ENCODE measurements around the gene KIF3C. TPM values are rescaled to one million over a fixed set of nuclear protein-coding genes. Genes with fewer than 3 reads are reported as not detected.
"Not testable (repeated sequence)": the region's sequence is repeated elsewhere in the genome, so short reads cannot be mapped to it uniquely, and the experiment has no call there.

KIF3C gene
- total RNA-seq, 2 donors from 2014 or later: 8.7 to 18.8 TPM

DNA sequence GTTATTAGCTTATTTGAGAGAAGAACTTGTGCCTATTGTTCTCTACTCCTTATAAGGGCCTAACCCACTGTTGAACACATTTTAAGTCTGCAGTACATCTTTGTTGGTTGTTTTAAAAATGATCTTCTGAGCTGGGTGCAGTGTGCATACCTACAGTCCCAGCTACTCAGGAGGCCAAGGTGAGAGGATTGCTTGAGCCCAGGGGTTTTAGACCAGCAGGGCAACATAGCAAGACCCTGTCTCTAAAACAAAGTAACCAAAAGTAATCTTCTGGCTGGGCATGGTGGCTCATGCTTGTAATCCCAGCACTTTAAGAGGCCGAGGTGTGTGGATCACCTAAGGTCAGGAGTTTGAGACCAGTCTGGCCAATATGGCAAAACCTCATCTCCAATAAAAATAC, 25.8 kb upstream of the KIF3C start:
- Histone ChIP-seq H3K27ac (no peak overlapping the region), H3K27me3 (replicated peaks; ENCODE audit: insufficient read depth) (no peaks in the 10 kb centered on the region), H3K4me3 (no peak overlapping the region), H3K4me1 (ENCODE audit: control insufficient read depth in 1 of 2, low read depth in 2 of 2) (peaks cover 0 to 13% of the 10 kb centered on the region in 2 donors), H3K36me3 (no peaks in the 10 kb centered on the region), H3K9me3 (no peaks in the 10 kb centered on the region)
- DNase-seq (ENCODE audit: low spot score): no peak
- TF ChIP-seq, protein P1, sequence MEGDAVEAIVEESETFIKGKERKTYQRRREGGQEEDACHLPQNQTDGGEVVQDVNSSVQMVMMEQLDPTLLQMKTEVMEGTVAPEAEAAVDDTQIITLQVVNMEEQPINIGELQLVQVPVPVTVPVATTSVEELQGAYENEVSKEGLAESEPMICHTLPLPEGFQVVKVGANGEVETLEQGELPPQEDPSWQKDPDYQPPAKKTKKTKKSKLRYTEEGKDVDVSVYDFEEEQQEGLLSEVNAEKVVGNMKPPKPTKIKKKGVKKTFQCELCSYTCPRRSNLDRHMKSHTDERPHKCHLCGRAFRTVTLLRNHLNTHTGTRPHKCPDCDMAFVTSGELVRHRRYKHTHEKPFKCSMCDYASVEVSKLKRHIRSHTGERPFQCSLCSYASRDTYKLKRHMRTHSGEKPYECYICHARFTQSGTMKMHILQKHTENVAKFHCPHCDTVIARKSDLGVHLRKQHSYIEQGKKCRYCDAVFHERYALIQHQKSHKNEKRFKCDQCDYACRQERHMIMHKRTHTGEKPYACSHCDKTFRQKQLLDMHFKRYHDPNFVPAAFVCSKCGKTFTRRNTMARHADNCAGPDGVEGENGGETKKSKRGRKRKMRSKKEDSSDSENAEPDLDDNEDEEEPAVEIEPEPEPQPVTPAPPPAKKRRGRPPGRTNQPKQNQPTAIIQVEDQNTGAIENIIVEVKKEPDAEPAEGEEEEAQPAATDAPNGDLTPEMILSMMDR (IDR thresholded peaks at IDR 0.05): no peak
- no peak for ATAC-seq (ENCODE audit: insufficient number of reproducible peaks, low FRiP score, low read depth)

DNA sequence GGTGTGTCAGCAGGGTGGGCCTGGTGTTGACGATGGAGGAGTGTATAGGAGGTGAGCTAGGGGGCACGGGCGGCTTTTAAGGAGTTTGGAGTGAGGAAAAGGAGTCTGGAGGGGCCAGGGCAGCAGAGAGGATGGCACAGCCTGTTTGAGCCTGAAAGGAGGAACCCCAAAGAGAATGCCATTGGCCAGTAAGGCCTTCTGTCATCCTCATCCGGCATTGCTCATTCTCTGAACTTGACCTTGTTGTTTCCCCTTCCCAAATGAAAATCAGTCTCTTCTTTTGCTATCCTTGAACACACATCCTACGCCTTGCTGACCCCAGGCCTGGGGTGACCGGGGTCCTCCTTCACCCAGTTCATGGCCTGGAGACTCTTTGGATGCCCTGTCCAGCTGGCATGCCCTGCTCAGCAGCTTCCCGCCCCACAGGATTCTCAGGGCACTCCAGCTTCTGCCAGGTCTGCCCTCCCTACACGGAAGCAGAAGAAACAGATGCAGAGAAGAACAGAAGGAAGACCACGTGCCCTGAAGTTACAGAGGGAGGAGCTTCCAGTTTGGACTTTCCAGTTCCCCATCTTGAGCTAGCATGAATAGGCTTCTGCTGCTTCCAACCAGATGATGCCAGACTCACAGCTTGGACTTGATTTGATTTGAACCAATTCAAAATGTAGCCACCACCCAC, 20.5 kb upstream of the KIF3C start:
- no peaks in the 10 kb centered on the region for H3K36me3 ChIP-seq
- peaks cover 31 to 54% of the 10 kb centered on the region in 2 donors for H3K4me1 ChIP-seq (ENCODE audit: control insufficient read depth in 1 of 2, low read depth in 2 of 2)
- TF ChIP-seq, protein P1 (IDR thresholded peaks at IDR 0.05): no peak
- H3K9me3 ChIP-seq: no peaks in the 10 kb centered on the region
- DNase-seq (ENCODE audit: low spot score) (no peak), ATAC-seq (ENCODE audit: insufficient number of reproducible peaks, low FRiP score, low read depth) (no peak)
- no peak overlapping the region for H3K4me3 ChIP-seq
- H3K27ac ChIP-seq: peak overlapping the region; percentile 50 to 57
- H3K27me3 ChIP-seq (replicated peaks; ENCODE audit: insufficient read depth): no peaks in the 10 kb centered on the region

DNA sequence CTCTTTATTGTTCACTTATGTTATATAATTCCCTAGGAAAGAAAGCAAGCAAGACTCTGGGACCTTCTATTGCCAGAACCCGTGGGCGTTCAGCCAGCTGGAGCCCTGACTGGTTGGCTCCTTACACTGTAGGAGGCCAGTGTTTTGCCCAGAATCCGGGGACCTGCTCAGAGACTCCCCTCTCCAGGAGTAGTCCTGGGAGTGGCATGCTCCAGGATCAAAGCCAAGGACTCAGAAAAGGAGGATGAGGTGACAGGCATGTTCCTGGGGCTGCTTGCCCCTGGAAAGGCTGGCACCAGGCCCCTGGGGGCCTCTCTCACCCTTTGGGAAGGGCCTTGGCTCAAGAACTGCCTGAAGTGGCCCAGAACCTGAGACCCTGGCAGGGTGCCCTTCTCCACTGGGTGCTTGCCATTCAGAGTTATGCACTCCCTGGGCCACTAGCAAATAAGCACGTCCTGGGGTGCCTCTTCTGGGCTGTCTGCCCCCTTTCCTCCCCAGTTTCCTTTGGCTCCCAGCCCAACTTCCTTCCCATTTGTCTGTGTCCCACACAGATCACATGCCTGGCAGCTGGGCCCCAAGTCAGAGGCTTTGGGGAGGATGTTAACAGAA, 19.6 kb upstream of the KIF3C start:
- Histone ChIP-seq H3K4me1 (ENCODE audit: control insufficient read depth in 1 of 2, low read depth in 2 of 2) (peaks cover 35 to 60% of the 10 kb centered on the region in 2 donors), H3K27ac (peak overlapping the region; percentile 57 to 76), H3K9me3 (no peaks in the 10 kb centered on the region), H3K4me3 (peak overlapping the region; percentile 2), H3K27me3 (replicated peaks; ENCODE audit: insufficient read depth) (no peaks in the 10 kb centered on the region), H3K36me3 (no peaks in the 10 kb centered on the region)
- DNase-seq (ENCODE audit: low spot score) (peak; percentile 47), ATAC-seq (ENCODE audit: insufficient number of reproducible peaks, low FRiP score, low read depth) (no peak)
- TF ChIP-seq, protein P1 (IDR thresholded peaks at IDR 0.05): no peak

DNA sequence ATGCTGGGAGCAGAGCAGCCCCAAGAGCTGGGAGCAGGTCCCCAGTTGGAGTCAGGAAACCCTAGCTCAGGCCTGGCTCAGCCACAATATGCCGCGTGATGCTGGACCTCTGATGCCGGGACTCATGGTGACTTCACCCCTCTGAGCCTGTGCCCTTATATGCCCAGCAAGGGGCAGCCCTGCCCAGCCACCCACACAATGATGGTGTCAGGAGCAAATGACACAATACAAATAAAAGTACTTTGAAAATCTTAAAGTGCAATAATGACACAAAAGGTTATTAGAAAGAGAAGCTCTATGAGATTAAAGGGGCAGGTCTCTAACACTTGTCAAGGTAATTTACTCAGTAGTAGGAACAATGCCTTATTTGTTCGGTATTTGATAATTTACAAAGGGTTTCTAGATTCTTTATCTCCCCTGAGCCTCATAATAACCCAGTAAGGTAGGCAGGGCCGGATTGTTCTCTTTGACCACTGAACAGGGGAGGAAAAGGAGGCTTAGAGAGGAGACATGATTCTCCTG, 18.3 kb upstream of the KIF3C start:
- DNase-seq (ENCODE audit: low spot score) (peak; percentile 37), ATAC-seq (ENCODE audit: insufficient number of reproducible peaks, low FRiP score, low read depth) (peak; percentile 31)
- Histone ChIP-seq H3K4me1 (ENCODE audit: control insufficient read depth in 1 of 2, low read depth in 2 of 2) (peaks cover 35 to 60% of the 10 kb centered on the region in 2 donors), H3K27me3 (replicated peaks; ENCODE audit: insufficient read depth) (no peaks in the 10 kb centered on the region), H3K27ac (peak overlapping the region; percentile 57 to 76), H3K36me3 (no peaks in the 10 kb centered on the region), H3K9me3 (no peaks in the 10 kb centered on the region), H3K4me3 (no peak overlapping the region)
- TF ChIP-seq, protein P1 (IDR thresholded peaks at IDR 0.05): no peak

DNA sequence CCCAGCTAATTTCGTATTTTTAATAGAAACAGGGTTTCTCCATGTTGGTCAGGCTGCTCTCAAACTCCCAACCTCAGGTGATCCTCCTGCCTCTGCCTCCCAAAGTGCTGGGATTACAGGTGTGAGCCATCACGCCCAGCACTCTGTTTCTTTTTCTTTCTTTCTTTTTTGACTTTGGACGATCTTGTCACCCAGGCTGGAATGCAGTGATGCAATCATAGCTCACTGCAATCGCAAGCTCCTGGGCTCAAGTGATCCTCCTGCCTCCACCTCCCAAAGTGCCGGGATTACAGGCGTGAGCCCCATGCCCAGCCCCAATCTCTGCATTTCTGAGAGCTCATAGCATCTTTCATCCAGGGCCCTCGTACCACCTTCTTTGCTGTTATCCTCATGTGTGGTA, 17.1 kb upstream of the KIF3C start:
- not testable (repeated sequence) for H3K36me3 ChIP-seq; H3K27me3 ChIP-seq (replicated peaks; ENCODE audit: insufficient read depth); H3K9me3 ChIP-seq; DNase-seq (ENCODE audit: low spot score); ATAC-seq (ENCODE audit: insufficient number of reproducible peaks, low FRiP score, low read depth); H3K27ac ChIP-seq; H3K4me3 ChIP-seq
- H3K4me1 ChIP-seq (ENCODE audit: control insufficient read depth in 1 of 2, low read depth in 2 of 2): peaks cover 35 to 60% of the 10 kb centered on the region in 2 donors

DNA sequence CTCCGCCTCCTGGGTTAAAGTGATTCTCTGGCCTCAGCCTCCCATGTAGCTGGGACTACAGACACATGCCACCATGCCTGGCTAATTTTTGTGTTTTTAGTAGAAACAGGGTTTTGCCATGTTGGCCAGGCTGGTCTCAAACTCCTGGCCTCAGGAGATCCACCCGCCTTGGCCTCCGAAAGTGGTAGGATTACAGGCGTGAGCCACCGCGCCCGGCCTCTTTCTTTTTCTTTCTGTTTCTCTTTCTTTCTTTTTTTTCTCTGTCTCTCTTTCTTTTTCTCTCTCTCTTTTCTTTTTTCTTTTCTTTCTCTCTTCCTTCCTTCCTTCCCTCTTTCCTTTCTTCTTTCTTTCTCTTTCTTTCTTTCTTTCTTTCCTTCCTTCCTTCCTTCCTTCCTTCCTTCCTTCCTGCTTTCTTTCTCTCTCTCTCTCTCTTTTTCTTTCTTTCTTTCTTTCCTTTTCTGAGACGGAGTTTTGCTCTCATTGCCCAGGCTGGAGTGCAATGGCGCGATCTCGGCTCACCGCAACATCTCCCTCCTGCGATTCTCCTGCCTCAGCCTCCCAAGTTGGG, 16.6 kb upstream of the KIF3C start:
- peak overlapping the region in 1 of 2 donors; percentile 78 for H3K27ac ChIP-seq

More for the DNA sequence above, 16.6 kb upstream of the KIF3C start:
- DNase-seq (ENCODE audit: low spot score); H3K9me3 ChIP-seq; H3K4me3 ChIP-seq; ATAC-seq (ENCODE audit: insufficient number of reproducible peaks, low FRiP score, low read depth); H3K27me3 ChIP-seq (replicated peaks; ENCODE audit: insufficient read depth); H3K36me3 ChIP-seq: not testable (repeated sequence)
- peaks cover 35 to 60% of the 10 kb centered on the region in 2 donors for H3K4me1 ChIP-seq (ENCODE audit: control insufficient read depth in 1 of 2, low read depth in 2 of 2)

Data from thoracic aorta (tissue), 2 donors.